SK-N-SH (cell line): ENCODE measurements around the gene GSK3B. TPM values are rescaled to one million over a fixed set of nuclear protein-coding genes. Genes with fewer than 3 reads are reported as not detected.

ENCODE experiments used
- CTCF ChIA-PET: fragments of 300-600, 350-600 bp; formaldehyde crosslinking; extraction: SDS; loops from one replicate; lab custom pipeline; 2021; lab: Yijun Ruan, JAX
- POLR2A ChIA-PET: fragments of 350-600 bp; sonication (Branson Sonifier 250); formaldehyde crosslinking; extraction: SDS; loops from one replicate; lab custom pipeline; 2020; ENCODE audit warnings: antibody characterized with exemption, inconsistent platforms; lab: Yijun Ruan, JAX
- DNase-seq: peaks from one replicate; pipeline ENCODE4 v3.0.0; 2012
- H2AFZ ChIP-seq: fragments of 200-600 bp; sonication (generic); 2 replicates; pipeline ENCODE4 v1.8.1; 2016; ENCODE audit warnings: antibody characterized with exemption, mild to moderate bottlenecking, low read depth
- H3F3A ChIP-seq: fragments of 200-600 bp; sonication (generic); replicated peaks from 2 replicates; pipeline ENCODE3; 2016; ENCODE audit warnings: antibody characterized with exemption, mild to moderate bottlenecking; ENCODE audit not compliant: insufficient read depth
- H3K27ac ChIP-seq, 2 experiments: fragments of 200-500 bp in 1 of 2; fragments of 200-600 bp in 1 of 2; sonication (Bioruptor generic) in 1 of 2; sonication (generic), shearing (Covaris generic) in 1 of 2; 2 replicates each; pipeline versions ENCODE4 v1.5.1 to v1.6.1; 2014 to 2016; ENCODE audit warnings: low read depth in 2 of 2, inconsistent platforms in 1 of 2, low read length in 1 of 2, mild to moderate bottlenecking in 1 of 2, mixed read lengths in 1 of 2
- H3K27me3 ChIP-seq: fragments of 200-600 bp; sonication (generic), shearing (Covaris generic); 2 replicates; pipeline ENCODE4 v1.6.1; 2016; ENCODE audit warnings: mixed run types; ENCODE audit not compliant: insufficient read depth
- H3K36me3 ChIP-seq, 2 experiments: fragments of 200-500 bp in 1 of 2; fragments of 200-600 bp in 1 of 2; sonication (Bioruptor generic) in 1 of 2; sonication (generic) in 1 of 2; replicated peaks in 1 of 2; 2 replicates each; pipeline versions ENCODE3 to v1.5.1; 2014 to 2016; ENCODE audit warnings: low read length in 1 of 2, mild to moderate bottlenecking in 1 of 2; ENCODE audit not compliant: insufficient read depth in 2 of 2, control insufficient read depth in 1 of 2
- H3K4me1 ChIP-seq, 2 experiments: fragments of 200-500 bp in 1 of 2; fragments of 200-600 bp in 1 of 2; sonication (Bioruptor generic) in 1 of 2; sonication (generic), shearing (Covaris generic) in 1 of 2; 2 replicates each; pipeline versions ENCODE4 v1.5.1 to v1.6.1; 2014 to 2016; ENCODE audit warnings: low read depth in 1 of 2, low read length in 1 of 2, mixed run types in 1 of 2; ENCODE audit not compliant: insufficient read depth in 2 of 2, control insufficient read depth in 1 of 2
- H3K4me2 ChIP-seq: fragments of 200-600 bp; sonication (generic), shearing (Covaris generic); 2 replicates; pipeline ENCODE4 v1.6.1; 2017; ENCODE audit warnings: mixed run types
- H3K4me3 ChIP-seq, 2 experiments: fragments of 200-500 bp in 1 of 2; fragments of 200-600 bp in 1 of 2; sonication (Bioruptor generic) in 1 of 2; sonication (generic), shearing (Covaris generic) in 1 of 2; 2 replicates each; pipeline versions ENCODE4 v1.5.1 to v1.8.1; 2014 to 2016; ENCODE audit warnings: low read depth in 2 of 2, inconsistent platforms in 1 of 2, low read length in 1 of 2, mild to moderate bottlenecking in 1 of 2, mixed read lengths in 1 of 2, moderate library complexity in 1 of 2
- H3K79me2 ChIP-seq: fragments of 200-600 bp; sonication (generic); 2 replicates; pipeline ENCODE4 v1.8.1; 2017; ENCODE audit warnings: mild to moderate bottlenecking; ENCODE audit not compliant: insufficient read depth
- H3K9ac ChIP-seq: fragments of 200-600 bp; sonication (generic); 2 replicates; pipeline ENCODE4 v1.6.1; 2017; ENCODE audit warnings: mixed run types
- H3K9me2 ChIP-seq: fragments of 200-600 bp; sonication (generic); 2 replicates; pipeline ENCODE4 v1.6.1; 2017; ENCODE audit warnings: mixed run types
- H3K9me3 ChIP-seq: fragments of 200-600 bp; sonication (generic); 2 replicates; pipeline ENCODE4 v1.6.1; 2017; ENCODE audit warnings: mixed run types, mild to moderate bottlenecking, moderate library complexity
- H4K20me1 ChIP-seq: fragments of 200-600 bp; sonication (generic); 2 replicates; pipeline ENCODE4 v1.6.1; 2017; ENCODE audit warnings: mild to moderate bottlenecking, mixed run types; ENCODE audit not compliant: insufficient read depth
- EZH2phosphoT487 ChIP-seq: fragments of 200-600 bp; sonication (generic); IDR thresholded peaks from 2 replicates; pipeline ENCODE4 v1.6.1; 2017; ENCODE audit warnings: low read depth, mixed run types, mild to moderate bottlenecking, antibody characterized with exemption, moderate library complexity, borderline replicate concordance
- FOXJ3 ChIP-seq: sonication (generic); formaldehyde crosslinking; IDR thresholded peaks from 2 replicates; pipeline ENCODE4 v1.5.1; 2020; ENCODE audit warnings: mild to moderate bottlenecking, missing genetic modification reagents
- GABPA ChIP-seq: IDR thresholded peaks from 2 replicates; pipeline ENCODE4 v1.4.0; 2012; ENCODE audit warnings: low read depth, mild to moderate bottlenecking
- RXRA ChIP-seq: IDR thresholded peaks from 2 replicates; pipeline ENCODE4 v1.4.0; 2012; ENCODE audit warnings: low read depth, mild to moderate bottlenecking, borderline replicate concordance
- TCF12 ChIP-seq: IDR thresholded peaks from 2 replicates; pipeline ENCODE4 v1.4.0; 2012
- YY1 ChIP-seq: IDR thresholded peaks from 2 replicates; pipeline ENCODE4 v1.4.0; 2012; ENCODE audit warnings: low read depth, mild to moderate bottlenecking
- WGBS: methylation state at CpG from one replicate; pipeline ENCODE4 v1.1.6; 2017; ENCODE audit warnings: low lambda C conversion rate; 5-methylcytosine and 5-hydroxymethylcytosine counted together
- polyA plus RNA-seq, 3 experiments: library from polyadenylated mRNA; depleted of rRNA; stranded (reverse); fragments of >200 nt; gene quantifications; 2 replicates each; pipeline ENCODE4 v1.2.3, GENCODE V29; 2012
- TF ChIP-seq, protein P1 (sequence below): fragments of 200-600 bp; sonication (generic); IDR thresholded peaks from 2 replicates; pipeline ENCODE4 v1.6.1; 2017; ENCODE audit warnings: antibody characterized with exemption, mild to moderate bottlenecking, moderate library complexity
- TF ChIP-seq, protein P2 (sequence below): IDR thresholded peaks from 2 replicates; pipeline ENCODE4 v1.4.0; 2012; ENCODE audit warnings: low read depth, borderline replicate concordance
- TF ChIP-seq, protein P3 (sequence below): IDR thresholded peaks from 2 replicates; pipeline ENCODE4; 2012

The GSK3B gene
- polyA plus RNA-seq, 1 of the 3 experiments (the other 2 are of a cell fraction): 15.9 TPM

DNA sequence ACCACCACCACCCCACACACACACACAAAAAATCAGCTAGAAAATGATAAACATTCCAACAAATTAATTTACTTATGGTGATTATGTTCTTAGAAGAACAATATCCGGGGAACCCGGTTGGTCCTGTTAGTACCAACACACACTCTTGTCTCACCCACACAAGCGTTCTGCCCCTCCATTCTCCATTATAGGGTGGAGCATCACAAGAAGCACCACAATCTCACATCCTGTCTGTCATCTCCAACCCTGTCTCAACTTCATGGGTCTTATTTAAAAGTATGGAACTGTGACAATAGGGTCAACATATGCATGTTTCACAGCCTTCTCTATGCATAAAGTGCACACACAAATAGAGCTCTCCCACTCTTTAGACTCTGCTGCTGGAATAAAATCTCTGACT is 5.6 kb downstream of the GSK3B start:
- peaks cover 2 to 9% of the 10 kb centered on the region in 2 experiments for H3K36me3 ChIP-seq
- peaks cover 0 to 11% of the 10 kb centered on the region in 2 experiments; a peak in 3 of 4 replicates for H3K4me1 ChIP-seq
- no peaks in the 10 kb centered on the region for H3K27me3 ChIP-seq
- H3K9ac ChIP-seq: no peak overlapping the region
- H4K20me1 ChIP-seq: peaks cover 98% of the 10 kb centered on the region
- H2AFZ ChIP-seq: no peak overlapping the region
- 95% methylated on average over 3 of the region's 3 CpGs for WGBS
- no peak for DNase-seq
- H3K79me2 ChIP-seq: peaks cover 99% of the 10 kb centered on the region
- ChIA-PET POLR2A (no interaction called here), CTCF (interaction anchor here (1.7 kb wide), 1 partner anchor 197 kb away, joined by 5 read pairs; no protein-coding TSS in a partner anchor)
- no peak overlapping the region for H3K4me3 ChIP-seq
- H3F3A ChIP-seq: peaks cover 3% of the 10 kb centered on the region
- H3K9me3 ChIP-seq: no peaks in the 10 kb centered on the region
- H3K27ac ChIP-seq: no peak overlapping the region
- H3K4me2 ChIP-seq: peak overlapping the region; percentile 19
- H3K9me2 ChIP-seq: no peaks in the 10 kb centered on the region
- TF ChIP-seq TCF12: no peak

DNA sequence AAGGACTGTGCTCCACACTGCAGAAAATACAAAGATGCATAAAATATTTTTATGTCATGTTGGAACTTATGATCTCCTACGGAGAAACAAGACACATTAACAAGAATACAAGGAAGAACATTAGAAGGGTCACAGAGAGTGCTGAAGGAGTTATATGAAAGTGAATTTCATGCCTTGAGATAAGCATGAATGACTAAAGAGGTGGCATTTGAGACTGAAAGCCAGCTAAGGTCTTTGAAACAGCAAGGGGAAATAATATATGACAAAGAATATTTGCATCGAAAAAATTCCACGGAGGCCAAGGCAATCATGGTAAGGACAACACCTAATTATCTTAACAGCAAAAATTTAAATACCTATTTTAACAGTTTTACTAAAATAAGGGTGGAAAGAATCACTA is 12.5 kb downstream of the GSK3B start:
- H3F3A ChIP-seq: peaks cover 8% of the 10 kb centered on the region
- no peak overlapping the region for H3K27ac ChIP-seq
- no peak for DNase-seq
- no peak overlapping the region for H3K4me3 ChIP-seq
- CTCF ChIA-PET: no interaction called here
- H3K36me3 ChIP-seq: peaks cover 0 to 6% of the 10 kb centered on the region in 2 experiments
- no peak overlapping the region for H2AFZ ChIP-seq
- H3K4me2 ChIP-seq: no peak overlapping the region
- H3K27me3 ChIP-seq: no peaks in the 10 kb centered on the region
- TF ChIP-seq, protein P1, sequence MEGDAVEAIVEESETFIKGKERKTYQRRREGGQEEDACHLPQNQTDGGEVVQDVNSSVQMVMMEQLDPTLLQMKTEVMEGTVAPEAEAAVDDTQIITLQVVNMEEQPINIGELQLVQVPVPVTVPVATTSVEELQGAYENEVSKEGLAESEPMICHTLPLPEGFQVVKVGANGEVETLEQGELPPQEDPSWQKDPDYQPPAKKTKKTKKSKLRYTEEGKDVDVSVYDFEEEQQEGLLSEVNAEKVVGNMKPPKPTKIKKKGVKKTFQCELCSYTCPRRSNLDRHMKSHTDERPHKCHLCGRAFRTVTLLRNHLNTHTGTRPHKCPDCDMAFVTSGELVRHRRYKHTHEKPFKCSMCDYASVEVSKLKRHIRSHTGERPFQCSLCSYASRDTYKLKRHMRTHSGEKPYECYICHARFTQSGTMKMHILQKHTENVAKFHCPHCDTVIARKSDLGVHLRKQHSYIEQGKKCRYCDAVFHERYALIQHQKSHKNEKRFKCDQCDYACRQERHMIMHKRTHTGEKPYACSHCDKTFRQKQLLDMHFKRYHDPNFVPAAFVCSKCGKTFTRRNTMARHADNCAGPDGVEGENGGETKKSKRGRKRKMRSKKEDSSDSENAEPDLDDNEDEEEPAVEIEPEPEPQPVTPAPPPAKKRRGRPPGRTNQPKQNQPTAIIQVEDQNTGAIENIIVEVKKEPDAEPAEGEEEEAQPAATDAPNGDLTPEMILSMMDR: no peak
- TF ChIP-seq, protein P2, sequence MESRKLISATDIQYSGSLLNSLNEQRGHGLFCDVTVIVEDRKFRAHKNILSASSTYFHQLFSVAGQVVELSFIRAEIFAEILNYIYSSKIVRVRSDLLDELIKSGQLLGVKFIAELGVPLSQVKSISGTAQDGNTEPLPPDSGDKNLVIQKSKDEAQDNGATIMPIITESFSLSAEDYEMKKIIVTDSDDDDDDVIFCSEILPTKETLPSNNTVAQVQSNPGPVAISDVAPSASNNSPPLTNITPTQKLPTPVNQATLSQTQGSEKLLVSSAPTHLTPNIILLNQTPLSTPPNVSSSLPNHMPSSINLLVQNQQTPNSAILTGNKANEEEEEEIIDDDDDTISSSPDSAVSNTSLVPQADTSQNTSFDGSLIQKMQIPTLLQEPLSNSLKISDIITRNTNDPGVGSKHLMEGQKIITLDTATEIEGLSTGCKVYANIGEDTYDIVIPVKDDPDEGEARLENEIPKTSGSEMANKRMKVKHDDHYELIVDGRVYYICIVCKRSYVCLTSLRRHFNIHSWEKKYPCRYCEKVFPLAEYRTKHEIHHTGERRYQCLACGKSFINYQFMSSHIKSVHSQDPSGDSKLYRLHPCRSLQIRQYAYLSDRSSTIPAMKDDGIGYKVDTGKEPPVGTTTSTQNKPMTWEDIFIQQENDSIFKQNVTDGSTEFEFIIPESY: no peak
- TF ChIP-seq GABPA (no peak), EZH2phosphoT487 (no peak), FOXJ3 (CRISPR knock-in tag) (no peak), YY1 (no peak), RXRA (no peak)
- TF ChIP-seq, protein P3, sequence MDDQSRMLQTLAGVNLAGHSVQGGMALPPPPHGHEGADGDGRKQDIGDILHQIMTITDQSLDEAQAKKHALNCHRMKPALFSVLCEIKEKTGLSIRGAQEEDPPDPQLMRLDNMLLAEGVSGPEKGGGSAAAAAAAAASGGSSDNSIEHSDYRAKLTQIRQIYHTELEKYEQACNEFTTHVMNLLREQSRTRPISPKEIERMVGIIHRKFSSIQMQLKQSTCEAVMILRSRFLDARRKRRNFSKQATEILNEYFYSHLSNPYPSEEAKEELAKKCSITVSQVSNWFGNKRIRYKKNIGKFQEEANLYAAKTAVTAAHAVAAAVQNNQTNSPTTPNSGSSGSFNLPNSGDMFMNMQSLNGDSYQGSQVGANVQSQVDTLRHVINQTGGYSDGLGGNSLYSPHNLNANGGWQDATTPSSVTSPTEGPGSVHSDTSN: no peak
- TF ChIP-seq, all 33 proteins: peak for 0
- no peaks in the 10 kb centered on the region for H3K9me2 ChIP-seq
- H4K20me1 ChIP-seq: peaks cover 95% of the 10 kb centered on the region
- peaks cover 99% of the 10 kb centered on the region for H3K79me2 ChIP-seq
- 98% methylated on average over 3 of the region's 3 CpGs for WGBS
- POLR2A ChIA-PET: no interaction called here
- H3K9ac ChIP-seq: no peak overlapping the region
- no peaks in the 10 kb centered on the region for H3K9me3 ChIP-seq
- H3K4me1 ChIP-seq: no peaks in the 10 kb centered on the region; a peak in 1 of 4 replicates
